Left lobe of liver (tissue), 2 donors: ENCODE measurements around the gene EVI5. TPM values are rescaled to one million over a fixed set of nuclear protein-coding genes. Genes with fewer than 3 reads are reported as not detected.
"Not testable (repeated sequence)": the region's sequence is repeated elsewhere in the genome, so short reads cannot be mapped to it uniquely, and the experiment has no call there.

Experiments
- ATAC-seq: fragments of 200-7000 bp; cut with Tn5 transposase; one replicate; pipeline ENCODE4 v1.9.1; 2020; ENCODE audit warnings: mild to moderate bottlenecking, moderate library complexity
- DNase-seq: peaks from one replicate; pipeline ENCODE4 v3.0.0-alpha.2; 2020; ENCODE audit warnings: low spot score
- total RNA-seq: library from RNA; stranded (reverse); gene quantifications from one replicate; pipeline ENCODE4 v1.2.1, GENCODE V29; 2021
- donor health status: DM: no; HTN: no; CAD: no; lungs with moderate emphysema.
- donor health status: DM: no; HTN: yes; CAD: no.

EVI5 gene
- total RNA-seq, 1 donor from 2014 or later: 29.2 TPM

GRCh38 chr1:92754000-92754718 is 30.7 kb downstream of the EVI5 start:
- ATAC-seq: no peak
- DNase-seq: no peak

GRCh38 chr1:92752719-92753118 is 32.2 kb downstream of the EVI5 start:
- ATAC-seq (no peak), DNase-seq (no peak)

- DNase-seq (no peak), ATAC-seq (peak; percentile 93)
Measured at GRCh38 chr1:92749024-92749634, 35.8 kb downstream of the EVI5 start.

GRCh38 chr1:92748138-92748537 is 36.8 kb downstream of the EVI5 start:
- no peak for DNase-seq
- no peak for ATAC-seq

- no peak for DNase-seq
- ATAC-seq: no peak
Measured at GRCh38 chr1:92747735-92748134, 37.2 kb downstream of the EVI5 start.

- not testable (repeated sequence) for ATAC-seq, DNase-seq
Measured at GRCh38 chr1:92746255-92746654, 38.7 kb downstream of the EVI5 start.

GRCh38 chr1:92743221-92743620 is 41.7 kb downstream of the EVI5 start:
- ATAC-seq (no peak), DNase-seq (no peak)

- no peak for ATAC-seq
- DNase-seq: no peak
Measured at GRCh38 chr1:92739669-92740524, 45.0 kb downstream of the EVI5 start.

- DNase-seq: no peak
- peak; percentile 96 for ATAC-seq
Measured at GRCh38 chr1:92736395-92736794, 48.5 kb downstream of the EVI5 start.

- DNase-seq (no peak), ATAC-seq (no peak)
Measured at GRCh38 chr1:92730476-92730875, 54.4 kb downstream of the EVI5 start.

GRCh38 chr1:92728697-92729096 is 56.2 kb downstream of the EVI5 start:
- ATAC-seq (no peak), DNase-seq (no peak)

GRCh38 chr1:92723713-92724112 is 61.2 kb downstream of the EVI5 start:
- ATAC-seq: not testable (repeated sequence)

GRCh38 chr1:92721886-92722285 is 63.0 kb downstream of the EVI5 start:
- ATAC-seq: no peak
- DNase-seq: no peak

More at GRCh38 chr1:92723713-92724112, 61.2 kb downstream of the EVI5 start:
- DNase-seq: not testable (repeated sequence)

- not testable (repeated sequence) for DNase-seq, ATAC-seq
Measured at GRCh38 chr1:92721157-92721556, 63.8 kb downstream of the EVI5 start.

GRCh38 chr1:92715476-92715951 is 69.4 kb downstream of the EVI5 start:
- DNase-seq: peak; percentile 82
- ATAC-seq: peak; percentile 74

GRCh38 chr1:92713939-92714338 is 71.0 kb downstream of the EVI5 start:
- peak; percentile 43 for ATAC-seq
- no peak for DNase-seq

GRCh38 chr1:92711473-92712165 is 73.3 kb downstream of the EVI5 start:
- DNase-seq: no peak
- no peak for ATAC-seq

GRCh38 chr1:92709738-92710137 is 75.2 kb downstream of the EVI5 start:
- ATAC-seq (peak; percentile 63), DNase-seq (peak; percentile 52)

- DNase-seq (no peak), ATAC-seq (no peak)
Measured at GRCh38 chr1:92708368-92708950, 76.4 kb downstream of the EVI5 start.

- no peak for ATAC-seq
- DNase-seq: no peak
Measured at GRCh38 chr1:92707709-92708108, 77.2 kb downstream of the EVI5 start.
